Measurements from ENCODE around the gene AHNAK. TPM values are rescaled to one million over a fixed set of nuclear protein-coding genes. Genes with fewer than 3 reads are reported as not detected.

Gene AHNAK
- total and polyA plus RNA-seq, 2 donors (not counting 1 experiment from before 2014, with no cell fraction given), result 220 to 762 TPM

- H3K4me2 ChIP-seq (ENCODE audit: extremely low read depth, insufficient read depth, low read length), result peak overlapping the region; percentile 37
- no peaks in the 10 kb centered on the region for H3K9me3 ChIP-seq (ENCODE audit: control insufficient read depth, insufficient read depth, low read depth, low read length)
- no peak for DNase-seq (ENCODE audit: low read depth in 2 of 2)
These were observed 112.7 kb downstream of the AHNAK start for GRCh38 chr11:62433904-62434276.

DNA sequence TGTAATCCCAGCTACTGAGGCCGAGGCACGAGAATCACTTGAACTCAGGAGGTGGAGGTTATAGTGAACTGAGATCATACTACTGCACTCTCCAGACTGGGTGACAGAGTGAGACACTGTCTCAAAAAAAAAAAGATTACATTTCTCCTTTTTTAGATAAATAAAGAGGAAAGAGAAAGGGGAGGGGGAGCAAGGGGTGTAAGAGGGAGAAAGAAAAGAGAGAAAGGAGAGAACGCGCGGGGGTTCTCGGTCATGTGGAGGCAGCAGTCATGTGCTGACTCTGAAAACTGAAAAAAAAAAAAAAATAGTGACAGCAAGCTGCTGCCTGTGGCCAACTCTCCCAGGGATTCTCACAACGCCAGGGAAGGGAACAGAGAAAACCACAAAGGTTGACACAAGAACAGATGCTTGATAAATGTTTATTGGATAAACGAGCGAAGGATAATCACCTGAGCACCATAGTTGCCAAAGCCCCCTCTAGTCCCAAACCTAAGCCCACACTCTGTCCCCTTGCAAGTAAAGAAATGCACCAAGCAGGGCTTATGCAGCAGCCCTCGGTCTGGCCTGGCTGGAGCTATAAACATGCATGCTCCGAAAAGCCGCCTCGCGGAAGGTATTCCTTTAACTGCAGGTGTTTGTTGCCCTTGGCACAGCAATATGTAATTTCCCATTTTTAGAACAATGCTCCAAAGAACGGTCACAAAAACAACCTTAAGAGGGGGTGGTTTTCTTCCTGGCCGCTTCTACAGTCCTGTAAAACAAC is 113.3 kb downstream of the AHNAK start:
- no peak overlapping the region for H3K27ac ChIP-seq (ENCODE audit: insufficient read depth, low read length)
- H3K9ac ChIP-seq (ENCODE audit: insufficient read depth, low read length), result no peak overlapping the region
- TF ChIP-seq CTCF (conservative IDR thresholded peaks at IDR 0.05 in 1 of 2, IDR thresholded peaks at IDR 0.05 in 1 of 2; ENCODE audit: low read depth in 1 of 2, low read length in 2 of 2) (no peak), EZH2 (IDR thresholded peaks at IDR 0.05; ENCODE audit: low read length, missing control alignments) (no peak)
- DNase-seq (ENCODE audit: low read depth in 2 of 2), result no peak
- peak overlapping the region; percentile 37 for H3K4me2 ChIP-seq (ENCODE audit: extremely low read depth, insufficient read depth, low read length)
- H3K27me3 ChIP-seq (ENCODE audit: control insufficient read depth, insufficient read depth, low read length), result no peaks in the 10 kb centered on the region
- H3K36me3 ChIP-seq (ENCODE audit: control insufficient read depth, insufficient read depth, low read length), result no peaks in the 10 kb centered on the region
- H4K20me1 ChIP-seq (ENCODE audit: control insufficient read depth, extremely low read depth, insufficient read depth, low read length), result no peaks in the 10 kb centered on the region
- H2AFZ ChIP-seq (ENCODE audit: low read length), result no peak overlapping the region
- no peaks in the 10 kb centered on the region for H3K9me3 ChIP-seq (ENCODE audit: control insufficient read depth, insufficient read depth, low read depth, low read length)
- peaks cover 22% of the 10 kb centered on the region for H3K4me1 ChIP-seq (ENCODE audit: control insufficient read depth, extremely low read depth, insufficient read depth, low read length)
- H3K79me2 ChIP-seq (ENCODE audit: control insufficient read depth, insufficient read depth, low read length), result no peaks in the 10 kb centered on the region
- no peak overlapping the region for H3K4me3 ChIP-seq (replicated peaks in 1 of 4; ENCODE audit: control extremely low read depth in 1 of 4, insufficient read depth in 1 of 4, low read depth in 3 of 4, low read length in 4 of 4)

More at GRCh38 chr11:62433904-62434276, 112.7 kb downstream of the AHNAK start:
- Histone ChIP-seq H3K9ac (ENCODE audit: insufficient read depth, low read length) (no peak overlapping the region), H3K4me1 (ENCODE audit: control insufficient read depth, extremely low read depth, insufficient read depth, low read length) (peaks cover 22% of the 10 kb centered on the region), H3K79me2 (ENCODE audit: control insufficient read depth, insufficient read depth, low read length) (no peaks in the 10 kb centered on the region), H2AFZ (ENCODE audit: low read length) (peak overlapping the region; percentile 37), H3K4me3 (replicated peaks in 1 of 4; ENCODE audit: control extremely low read depth in 1 of 4, insufficient read depth in 1 of 4, low read depth in 3 of 4, low read length in 4 of 4) (no peak overlapping the region), H3K27ac (ENCODE audit: insufficient read depth, low read length) (no peak overlapping the region), H3K27me3 (ENCODE audit: control insufficient read depth, insufficient read depth, low read length) (no peaks in the 10 kb centered on the region), H3K36me3 (ENCODE audit: control insufficient read depth, insufficient read depth, low read length) (no peaks in the 10 kb centered on the region), H4K20me1 (ENCODE audit: control insufficient read depth, extremely low read depth, insufficient read depth, low read length) (no peaks in the 10 kb centered on the region)
- TF ChIP-seq EZH2 (IDR thresholded peaks at IDR 0.05; ENCODE audit: low read length, missing control alignments) (no peak), CTCF (conservative IDR thresholded peaks at IDR 0.05 in 1 of 2, IDR thresholded peaks at IDR 0.05 in 1 of 2; ENCODE audit: low read depth in 1 of 2, low read length in 2 of 2) (no peak)

DNA sequence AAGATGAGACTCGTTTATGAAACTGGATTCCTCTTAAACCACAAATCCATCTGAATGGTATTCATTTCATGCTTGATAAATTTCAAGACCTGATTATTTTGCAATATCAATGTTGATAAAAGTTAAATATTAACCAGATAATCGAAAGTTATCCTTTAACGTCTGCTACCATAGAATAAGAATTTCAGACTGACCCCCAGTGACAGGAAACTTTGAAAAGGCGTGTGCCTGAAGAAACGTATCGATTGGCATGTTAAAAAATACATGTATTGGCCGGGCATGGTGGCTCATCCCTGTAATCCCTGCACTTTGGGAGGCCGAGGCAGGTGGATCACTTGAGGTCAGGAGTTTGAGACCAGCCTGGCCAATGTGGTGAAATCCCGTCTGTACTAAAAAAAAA is 113.9 kb downstream of the AHNAK start:
- Histone ChIP-seq H3K9ac (ENCODE audit: insufficient read depth, low read length) (no peak overlapping the region), H3K4me2 (ENCODE audit: extremely low read depth, insufficient read depth, low read length) (peak overlapping the region; percentile 10), H2AFZ (ENCODE audit: low read length) (no peak overlapping the region), H3K27ac (ENCODE audit: insufficient read depth, low read length) (no peak overlapping the region), H3K79me2 (ENCODE audit: control insufficient read depth, insufficient read depth, low read length) (no peaks in the 10 kb centered on the region), H3K36me3 (ENCODE audit: control insufficient read depth, insufficient read depth, low read length) (no peaks in the 10 kb centered on the region), H3K27me3 (ENCODE audit: control insufficient read depth, insufficient read depth, low read length) (no peaks in the 10 kb centered on the region), H3K9me3 (ENCODE audit: control insufficient read depth, insufficient read depth, low read depth, low read length) (no peaks in the 10 kb centered on the region), H4K20me1 (ENCODE audit: control insufficient read depth, extremely low read depth, insufficient read depth, low read length) (no peaks in the 10 kb centered on the region), H3K4me3 (replicated peaks in 1 of 4; ENCODE audit: control extremely low read depth in 1 of 4, insufficient read depth in 1 of 4, low read depth in 3 of 4, low read length in 4 of 4) (no peak overlapping the region), H3K4me1 (ENCODE audit: control insufficient read depth, extremely low read depth, insufficient read depth, low read length) (peaks cover 27% of the 10 kb centered on the region)
- no peak for TF ChIP-seq CTCF (conservative IDR thresholded peaks at IDR 0.05 in 1 of 2, IDR thresholded peaks at IDR 0.05 in 1 of 2; ENCODE audit: low read depth in 1 of 2, low read length in 2 of 2)
- TF ChIP-seq EZH2 (IDR thresholded peaks at IDR 0.05; ENCODE audit: low read length, missing control alignments), result no peak
- no peak for DNase-seq (ENCODE audit: low read depth in 2 of 2)

All from fibroblast of lung (primary cell).